HG03097 (cell line): ENCODE results near the gene GALNT11.

Experiments
- ATAC-seq: cut with Tn5 transposase; IDR thresholded peaks from one replicate; pipeline ENCODE4 v1.9.1; 2021; ENCODE audit not compliant: unreplicated experiment, low FRiP score

Gene GALNT11

DNA sequence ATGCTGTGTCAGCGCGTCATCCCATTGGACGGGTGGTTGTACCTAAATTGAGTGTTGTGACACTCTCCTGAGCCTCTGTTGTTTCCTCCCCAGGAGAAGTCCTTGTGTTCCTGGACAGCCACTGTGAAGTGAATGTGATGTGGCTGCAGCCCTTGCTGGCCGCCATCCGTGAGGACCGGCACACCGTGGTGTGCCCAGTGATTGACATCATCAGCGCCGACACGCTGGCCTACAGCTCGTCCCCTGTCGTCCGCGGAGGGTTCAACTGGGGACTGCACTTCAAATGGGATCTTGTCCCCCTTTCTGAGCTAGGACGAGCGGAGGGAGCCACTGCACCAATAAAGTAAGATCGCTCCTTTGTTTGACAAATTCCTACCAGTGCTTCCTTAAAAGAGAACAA, 82.5 kb downstream of the GALNT11 start:
- no peak for ATAC-seq

DNA sequence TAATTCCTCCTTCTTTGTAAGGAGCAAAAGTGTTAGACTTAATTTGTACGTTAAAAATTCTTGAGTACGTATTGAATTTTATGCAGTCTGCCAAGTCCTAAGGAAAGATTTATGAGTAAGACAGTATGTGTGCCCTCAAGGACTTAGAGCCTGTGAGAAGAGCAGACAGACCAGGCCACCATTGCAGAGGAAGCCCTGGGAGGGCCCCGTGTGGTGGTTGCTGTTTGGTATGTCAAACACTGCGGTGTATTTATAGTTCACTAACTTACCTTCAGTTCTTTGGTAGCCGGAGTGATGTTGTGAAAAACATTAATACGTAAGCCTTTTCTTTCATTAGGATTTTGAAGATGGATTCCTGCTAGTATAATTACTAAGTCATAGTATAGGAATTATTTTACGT, 82.9 kb downstream of the GALNT11 start:
- no peak for ATAC-seq

DNA sequence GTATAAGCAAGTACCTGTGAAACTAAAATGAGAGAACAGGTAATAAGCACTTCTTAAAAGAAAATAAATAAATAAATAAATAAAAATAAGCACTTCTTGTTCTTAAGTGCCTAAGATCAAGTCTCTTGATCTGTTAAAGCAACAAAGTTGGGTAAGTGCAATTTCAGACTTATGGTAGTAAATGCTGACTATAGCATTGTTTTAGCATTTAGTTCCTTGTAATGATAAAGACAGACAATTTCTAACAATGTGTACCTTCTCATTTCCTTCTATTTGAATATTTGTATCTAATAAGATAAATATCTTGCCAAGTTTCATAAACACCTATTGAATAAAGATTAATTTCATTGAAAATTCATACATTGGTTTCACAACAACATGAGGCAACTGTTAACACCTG, 87.4 kb downstream of the GALNT11 start:
- ATAC-seq, result no peak

DNA sequence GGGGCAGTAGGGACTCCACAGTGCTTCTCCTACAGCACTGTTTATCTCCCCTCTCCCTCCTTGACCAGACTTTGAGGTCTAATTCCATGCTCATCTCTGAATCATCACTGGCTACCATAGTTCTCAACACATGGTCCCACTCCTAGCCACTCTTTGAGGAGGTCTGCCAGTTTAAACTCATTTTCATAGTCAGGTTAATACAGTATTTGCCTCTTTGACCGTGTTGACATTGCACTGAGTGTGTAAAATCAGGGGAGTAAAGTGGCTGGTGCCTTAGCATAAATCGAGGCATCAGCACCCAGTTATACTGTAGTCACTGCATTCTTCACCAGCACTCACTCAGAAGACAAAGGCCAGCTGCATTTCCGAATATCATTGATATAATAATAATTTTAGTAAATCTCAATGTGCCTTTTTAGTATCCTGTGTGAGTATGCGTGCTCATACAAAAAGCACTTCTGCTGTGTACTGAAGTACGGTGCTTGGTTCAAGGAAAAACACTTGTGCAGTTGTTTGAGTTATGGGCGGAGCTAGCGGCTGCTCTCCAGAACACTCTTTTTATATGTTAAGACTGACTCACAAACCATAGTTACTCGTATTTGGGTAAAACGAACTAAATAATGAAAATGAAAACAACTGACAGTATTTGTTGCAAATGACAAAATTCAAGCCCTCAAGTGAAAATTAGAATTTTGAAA, 89.7 kb downstream of the GALNT11 start:
- ATAC-seq, result no peak

DNA sequence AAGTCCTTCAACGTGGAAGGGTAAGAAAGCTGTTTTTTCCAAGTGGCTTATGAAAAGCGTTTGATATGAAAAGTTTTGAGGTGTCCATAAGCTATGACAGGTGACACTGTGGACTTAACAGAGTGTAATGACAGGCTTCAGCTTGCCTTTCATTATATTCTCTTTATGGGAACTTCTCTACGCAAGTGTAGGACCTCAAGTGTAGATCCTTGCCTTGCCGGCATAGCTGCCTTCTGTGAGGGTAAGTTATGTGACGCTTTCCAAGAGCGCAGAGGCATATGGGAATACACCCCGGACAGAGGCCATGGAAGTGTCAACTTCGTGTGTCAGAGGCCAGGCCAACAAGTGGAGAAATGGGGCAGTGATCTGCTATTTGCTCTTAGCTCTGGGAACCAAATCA, 91.9 kb downstream of the GALNT11 start:
- ATAC-seq, result no peak

DNA sequence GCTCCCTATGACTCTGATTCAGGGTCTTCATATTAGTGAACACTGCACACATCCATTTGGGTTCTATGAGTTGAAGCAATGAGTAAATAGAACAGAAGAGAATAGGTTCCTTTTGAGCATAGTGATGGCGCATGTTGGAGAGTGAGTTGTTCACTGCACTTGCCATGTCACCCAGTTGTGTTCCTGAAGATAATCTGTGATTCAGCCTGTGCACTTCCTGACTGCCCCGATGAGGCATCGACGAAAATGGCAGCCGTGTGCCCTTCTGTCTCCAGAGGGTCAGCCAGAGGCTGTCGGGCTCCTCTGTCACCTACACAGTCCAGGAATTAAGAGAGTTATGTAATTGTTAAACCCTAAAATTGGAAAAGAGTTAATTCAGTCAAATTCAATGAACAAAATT, 94.7 kb downstream of the GALNT11 start:
- no peak for ATAC-seq

DNA sequence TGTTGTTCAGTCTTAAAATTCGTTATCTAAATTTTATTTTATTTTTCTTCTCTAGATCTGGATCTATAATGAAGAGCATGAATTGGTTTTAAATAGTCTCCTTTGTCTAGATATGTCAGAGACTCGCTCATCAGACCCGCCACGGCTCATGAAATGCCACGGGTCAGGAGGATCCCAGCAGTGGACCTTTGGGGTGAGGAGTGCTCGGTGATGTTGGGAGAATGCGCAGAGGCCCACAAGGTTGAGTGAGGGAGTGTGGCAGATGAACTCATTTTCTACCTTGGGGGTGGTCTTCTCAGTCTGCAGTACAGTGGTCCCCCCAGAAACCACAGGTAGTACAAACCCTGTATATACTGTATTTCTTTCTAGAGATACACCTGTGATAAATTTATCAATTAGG, 95.3 kb downstream of the GALNT11 start:
- ATAC-seq, result no peak

DNA sequence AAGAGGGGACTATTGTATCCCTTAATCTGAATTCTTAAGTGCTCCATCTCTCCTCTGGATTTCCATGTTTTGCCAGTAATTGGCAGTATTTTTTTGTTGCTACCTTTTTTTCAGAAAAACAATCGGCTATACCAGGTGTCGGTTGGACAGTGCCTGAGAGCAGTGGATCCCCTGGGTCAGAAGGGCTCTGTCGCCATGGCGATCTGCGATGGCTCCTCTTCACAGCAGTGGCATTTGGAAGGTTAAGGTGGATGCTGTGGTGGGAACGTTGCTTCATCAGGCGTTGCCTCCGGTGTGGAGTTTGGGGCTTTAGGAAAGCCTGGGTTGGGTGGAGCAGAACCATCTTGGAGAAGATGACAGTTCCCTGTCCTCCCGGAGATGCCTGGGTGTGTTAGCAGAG, 96.0 kb downstream of the GALNT11 start:
- no peak for ATAC-seq

DNA sequence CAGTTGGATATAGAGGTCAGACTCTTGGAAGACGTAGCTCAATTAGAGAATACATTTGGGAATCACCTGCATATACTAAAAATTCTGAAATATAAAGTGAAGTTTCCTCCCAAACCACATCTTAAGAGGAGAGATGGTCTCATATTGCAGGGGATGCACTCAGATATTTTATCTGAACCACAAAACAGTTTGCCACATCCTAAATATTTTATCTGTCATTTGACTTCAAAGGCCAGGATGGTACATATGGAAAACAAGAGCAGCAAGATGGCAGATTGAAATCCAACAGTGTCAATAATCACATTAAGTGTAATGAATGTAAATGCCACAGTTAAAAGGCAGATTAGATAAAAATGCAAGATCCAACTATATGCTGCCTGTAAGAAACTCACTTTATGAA, 97.1 kb downstream of the GALNT11 start:
- no peak for ATAC-seq

DNA sequence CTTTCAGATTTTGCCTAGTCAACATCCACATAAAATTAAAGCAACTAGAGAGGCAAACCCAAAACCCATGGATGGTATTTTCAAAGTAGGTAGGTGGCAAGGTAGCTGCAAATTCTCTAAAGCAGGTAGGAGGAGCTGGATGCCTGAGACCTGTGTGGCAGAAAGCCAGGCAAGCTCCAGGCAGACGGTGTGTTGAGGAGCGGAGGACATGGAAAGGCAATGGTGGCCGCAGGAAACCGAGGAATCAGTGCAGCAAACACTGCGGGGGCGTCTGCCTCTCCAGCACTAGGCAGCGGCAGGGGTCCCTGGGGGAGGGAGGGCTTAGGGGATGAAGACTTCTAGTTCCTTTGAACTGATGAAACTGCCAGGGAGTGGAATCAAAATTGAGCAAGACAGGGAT, 101.3 kb downstream of the GALNT11 start:
- ATAC-seq, result no peak

DNA sequence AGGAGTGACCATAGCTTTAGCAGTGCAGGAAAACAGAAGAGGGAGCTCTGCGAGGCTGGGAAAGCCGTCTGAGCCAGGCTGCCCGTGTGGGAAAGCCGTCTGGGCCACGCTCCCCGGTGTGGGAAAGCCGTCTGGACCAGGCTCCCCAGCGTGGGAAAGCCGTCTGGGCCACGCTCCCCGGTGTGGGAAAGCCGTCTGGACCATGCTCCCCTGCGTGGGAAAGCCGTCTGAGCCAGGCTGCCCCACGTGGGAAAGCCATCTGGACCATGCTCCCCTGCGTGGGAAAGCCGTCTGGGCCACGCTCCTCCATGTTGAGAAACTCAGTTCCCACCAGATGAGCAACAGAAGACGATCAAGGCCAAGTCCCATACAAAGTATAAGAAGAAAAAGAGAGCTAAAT, 101.8 kb downstream of the GALNT11 start:
- no peak for ATAC-seq

DNA sequence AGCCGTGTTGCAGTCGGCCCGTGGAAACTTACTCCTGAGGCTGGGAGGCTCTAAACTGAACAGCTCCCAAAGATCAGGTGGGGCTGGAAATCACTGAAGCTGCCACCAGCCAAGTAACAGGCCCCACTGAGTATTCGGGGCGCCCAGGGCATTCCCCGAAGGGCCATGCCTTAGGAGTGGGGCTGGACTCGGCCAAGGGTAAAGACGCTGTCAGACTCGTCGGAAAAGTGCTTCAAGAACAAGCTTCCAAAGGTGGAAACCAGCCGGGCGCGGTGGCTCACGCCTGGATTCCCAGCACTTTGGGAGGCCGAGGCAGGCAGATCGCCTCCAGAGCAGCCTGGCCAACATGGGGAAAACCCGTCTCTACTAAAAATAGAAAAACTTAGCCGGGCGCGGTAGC, 102.8 kb downstream of the GALNT11 start:
- no peak for ATAC-seq

DNA sequence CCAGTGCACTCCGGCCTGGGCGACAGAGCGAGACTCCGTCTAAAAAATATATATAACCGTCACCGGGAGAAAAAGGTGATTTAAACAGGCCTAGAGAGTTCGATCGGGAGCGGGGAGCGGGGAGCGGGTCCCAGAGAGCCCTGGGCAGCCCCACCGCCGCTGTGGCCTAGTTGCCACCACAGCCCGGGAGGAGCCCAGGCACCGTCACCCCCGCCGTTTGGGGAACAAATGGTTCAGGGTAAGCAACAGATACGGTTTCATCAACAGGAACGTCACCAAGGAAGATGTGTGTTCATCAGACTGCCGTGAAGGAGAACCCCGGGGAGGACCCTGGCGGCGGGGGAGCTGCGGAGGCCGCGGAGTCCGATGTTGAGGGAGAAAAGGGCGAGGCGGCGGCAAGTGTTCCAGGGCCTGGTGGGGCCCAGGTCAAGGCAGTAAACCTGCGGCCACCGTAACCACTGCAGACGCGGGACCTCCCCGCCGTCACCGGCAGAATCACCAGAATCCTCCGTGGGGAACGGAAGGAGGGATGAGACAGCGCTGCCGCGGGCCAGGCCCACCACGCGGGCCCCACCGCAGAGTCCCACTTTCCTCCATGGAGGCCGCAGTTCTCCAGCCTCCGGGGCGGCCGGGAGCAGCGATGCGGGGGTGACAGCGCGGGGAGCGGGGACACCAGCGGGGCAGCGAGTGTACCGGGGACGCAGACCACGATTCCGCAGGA, 103.4 kb downstream of the GALNT11 start:
- no peak for ATAC-seq

DNA sequence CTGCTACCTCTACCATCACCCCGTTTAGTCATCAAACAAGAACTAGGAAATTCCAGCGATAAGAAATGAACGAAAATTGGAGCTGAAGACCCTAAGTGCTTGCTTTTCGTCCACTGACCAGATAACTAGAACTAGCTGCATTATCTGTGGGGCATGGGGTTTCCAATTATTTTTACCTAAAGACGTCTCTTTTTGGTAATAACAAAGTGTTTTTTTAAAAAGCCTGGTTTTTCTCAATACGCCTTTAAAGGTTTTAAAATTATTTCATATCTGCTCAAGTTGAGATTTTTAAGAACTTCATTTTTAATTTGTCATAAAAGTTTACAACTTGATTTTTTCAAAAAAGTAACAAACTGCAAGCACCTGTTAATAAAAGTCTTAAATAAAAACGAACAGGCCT, 104.2 kb downstream of the GALNT11 start:
- ATAC-seq, result no peak

DNA sequence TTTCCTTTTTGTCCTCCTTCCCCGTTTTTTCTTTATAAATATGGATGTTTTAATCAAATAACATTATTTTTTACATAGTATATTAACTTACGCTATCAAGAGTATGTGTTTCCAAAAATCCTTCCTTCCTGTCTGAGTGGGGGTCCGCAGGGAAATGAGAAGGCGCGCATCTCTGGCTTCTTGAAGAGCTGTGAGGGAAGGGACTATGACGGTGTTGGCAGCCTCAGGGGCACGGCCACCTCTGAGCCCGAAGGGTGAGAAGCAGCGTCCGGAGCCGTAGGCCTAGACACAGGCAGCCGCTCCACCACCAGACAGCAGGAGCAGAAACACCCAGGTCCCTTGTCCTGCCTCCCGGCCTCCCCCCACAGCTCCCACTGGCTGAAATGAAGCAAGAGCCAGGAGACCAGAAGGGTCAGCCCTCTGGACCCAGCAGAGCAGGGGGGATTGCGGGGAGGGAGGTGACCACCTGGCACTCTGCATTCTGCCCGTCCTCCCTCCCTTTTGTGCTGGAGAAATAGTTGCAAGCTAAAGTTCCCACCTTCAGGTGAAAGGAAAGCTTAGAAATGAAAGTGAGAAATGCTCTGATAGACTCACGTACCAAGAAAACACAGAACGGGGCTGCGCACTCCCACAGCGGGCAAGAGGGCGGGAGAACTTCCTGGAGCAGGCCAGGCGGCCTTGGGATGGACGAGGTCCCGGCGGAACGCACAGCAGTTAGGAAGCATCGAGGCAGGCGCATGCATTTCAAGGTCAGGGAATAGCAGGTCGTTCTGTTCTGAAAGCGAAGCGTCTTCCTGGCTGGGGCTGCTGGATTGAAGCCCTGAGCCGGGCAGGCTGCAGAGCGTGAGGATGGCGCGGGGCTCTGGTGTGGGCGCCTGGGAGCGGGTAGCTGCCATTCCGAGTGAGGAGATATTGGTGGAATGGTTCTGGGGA, 105.5 kb downstream of the GALNT11 start:
- no peak for ATAC-seq

DNA sequence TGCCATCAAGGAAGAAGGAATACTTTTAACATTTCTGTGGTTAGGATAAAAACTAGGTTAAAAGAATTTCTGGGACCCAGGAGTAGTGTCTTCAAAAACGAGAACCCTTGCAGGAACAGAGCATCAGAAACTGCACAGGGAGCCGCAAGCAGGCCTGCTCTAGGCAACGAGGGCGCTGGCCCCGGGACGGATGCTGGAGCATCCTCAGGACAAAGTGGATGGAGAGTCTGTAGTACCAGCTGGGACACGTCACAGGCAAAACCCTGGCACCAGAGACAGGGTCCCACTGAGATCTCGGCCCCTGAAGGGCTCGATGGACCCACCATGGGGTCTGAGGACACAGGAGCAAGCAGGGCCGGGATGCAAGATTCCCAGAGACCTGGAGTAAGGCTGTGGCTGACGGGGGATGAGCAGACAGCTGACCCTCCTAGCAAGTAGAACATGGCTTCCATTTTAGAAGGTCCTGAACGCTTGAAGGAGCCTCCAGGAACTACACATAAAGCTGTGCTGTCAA, 106.6 kb downstream of the GALNT11 start:
- no peak for ATAC-seq

DNA sequence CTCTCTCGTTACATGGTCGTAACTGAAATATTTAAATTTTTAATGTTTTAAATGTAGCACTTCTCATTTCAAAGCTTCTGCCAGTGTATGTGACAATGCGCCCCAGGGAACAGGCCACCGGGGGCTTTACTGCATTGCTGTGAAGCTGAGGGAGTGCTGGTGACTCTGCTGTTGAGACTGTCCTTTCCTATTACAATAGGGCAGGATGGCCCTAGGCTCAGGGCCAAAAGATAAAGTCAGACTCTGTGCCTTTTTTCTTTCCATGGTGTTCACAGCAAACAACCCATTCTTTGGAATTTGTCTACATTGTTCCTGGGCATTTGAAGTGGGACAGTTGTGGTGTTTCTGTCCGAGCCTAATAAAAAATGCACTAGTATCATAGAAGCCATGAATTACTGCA, 107.3 kb downstream of the GALNT11 start:
- no peak for ATAC-seq

DNA sequence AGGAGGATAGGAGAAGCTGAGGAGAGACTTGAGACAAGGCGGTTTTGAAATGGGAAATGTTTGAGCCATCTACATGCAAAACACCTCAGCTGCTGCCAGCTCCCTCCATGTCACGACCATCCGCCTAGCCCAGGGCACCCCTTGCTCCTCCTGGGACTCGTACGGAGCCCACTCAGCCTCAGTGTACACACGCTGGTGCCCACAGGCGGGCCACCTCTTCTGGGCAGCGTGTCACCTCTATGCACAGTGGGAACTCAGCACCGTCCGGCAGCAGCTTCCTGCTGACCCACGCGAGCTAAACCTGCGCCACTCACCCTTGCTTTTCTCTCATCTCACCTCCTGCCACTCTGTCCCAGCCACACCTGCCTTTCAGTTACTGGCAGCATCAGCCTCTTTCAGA, 108.3 kb downstream of the GALNT11 start:
- no peak for ATAC-seq

DNA sequence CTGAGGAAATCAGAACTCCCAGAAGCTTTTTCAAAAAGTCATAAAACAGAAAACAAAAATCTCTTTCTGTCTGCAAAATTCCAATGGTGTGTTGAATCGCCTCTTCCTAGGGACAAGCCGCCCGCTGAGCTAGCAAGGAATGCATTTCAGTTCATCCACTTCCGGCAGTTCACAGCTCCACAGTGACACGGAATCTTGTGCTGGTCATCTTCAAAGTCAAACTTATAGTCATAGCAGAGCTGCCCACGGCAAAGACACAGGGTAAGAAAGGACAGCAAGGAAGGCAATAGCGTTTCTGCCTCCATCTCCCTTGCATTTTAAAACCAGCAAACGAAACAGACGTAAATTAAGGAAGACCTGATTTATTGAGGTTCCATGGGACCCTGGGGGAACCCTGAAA, 111.2 kb downstream of the GALNT11 start:
- ATAC-seq, result no peak

DNA sequence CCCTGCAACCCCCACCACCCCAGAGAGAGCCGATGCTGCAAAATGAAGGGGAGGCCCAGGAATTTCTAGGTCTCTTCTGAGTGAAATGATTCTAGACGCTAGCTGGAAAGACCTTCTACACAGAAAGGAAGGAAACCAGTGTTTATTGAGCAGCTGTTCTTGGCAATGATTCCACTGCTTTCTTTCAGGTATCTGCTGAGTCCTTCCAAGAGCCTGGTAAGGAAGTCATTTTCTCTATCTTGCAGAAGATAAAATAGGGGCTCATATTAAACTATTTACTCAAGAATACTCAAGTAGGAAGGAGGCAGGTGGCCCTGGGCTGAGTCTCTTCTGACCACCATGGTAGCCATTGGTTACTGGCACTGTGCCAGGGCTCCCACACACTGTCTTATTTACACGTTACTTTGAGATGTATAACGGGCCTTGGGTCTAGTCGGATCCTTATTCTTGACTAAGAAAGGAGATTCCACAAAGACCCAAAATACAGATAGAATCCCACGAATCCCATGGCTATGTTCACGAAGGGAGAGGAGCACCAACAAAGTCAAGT, 112.1 kb downstream of the GALNT11 start:
- no peak for ATAC-seq

DNA sequence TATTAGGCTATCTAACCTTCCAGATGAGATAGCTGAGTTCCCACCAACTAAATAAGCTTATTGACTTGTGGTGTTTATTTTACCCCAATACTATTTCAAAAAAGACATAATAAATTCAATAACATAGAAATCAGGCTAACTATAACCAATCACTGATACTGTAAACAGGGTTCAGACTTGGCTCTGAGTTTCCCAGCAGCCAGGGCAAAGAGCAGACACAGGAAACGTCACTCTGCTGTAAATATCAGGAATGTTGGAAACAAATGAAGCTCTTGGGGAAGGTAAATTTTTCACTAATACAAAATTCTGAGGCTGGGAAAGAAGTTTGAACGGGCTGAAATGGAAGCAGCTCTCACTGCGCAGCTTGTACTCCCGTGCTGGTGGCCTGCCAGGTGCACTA, 114.6 kb downstream of the GALNT11 start:
- ATAC-seq, result no peak
